Stomach (tissue), 4 donors: ENCODE data around the gene SEMA3A.

Experiments used
- EP300 ChIP-seq: sonication (generic); formaldehyde crosslinking; IDR thresholded peaks from one replicate; pipeline ENCODE4 v1.6.1; 2017; ENCODE audit warnings: antibody characterized with exemption
- POLR2A ChIP-seq, 4 donors: fragments of 450-650 bp; IDR thresholded peaks; one replicate each; pipeline ENCODE4 v1.6.1; 2016; ENCODE audit warnings: antibody characterized with exemption in 4 of 4, control low read depth in 2 of 4, mild to moderate bottlenecking in 1 of 4, moderate library complexity in 1 of 4
- POLR2AphosphoS5 ChIP-seq, 3 donors: sonication (generic); formaldehyde crosslinking; IDR thresholded peaks; one replicate each; pipeline ENCODE4 v1.6.1; 2016; ENCODE audit warnings: antibody characterized with exemption in 3 of 3
- TF ChIP-seq, protein P1 (sequence below), 7 experiments: fragments of 450-650 bp in 4 of 7; fragments of 200-600 bp in 3 of 7; sonication (generic) in 3 of 7; IDR thresholded peaks; one replicate each; pipeline ENCODE4 v1.5.1; 2016 to 2019; ENCODE audit warnings: antibody characterized with exemption in 7 of 7, control low read depth in 2 of 7, mild to moderate bottlenecking in 1 of 7

DNA sequence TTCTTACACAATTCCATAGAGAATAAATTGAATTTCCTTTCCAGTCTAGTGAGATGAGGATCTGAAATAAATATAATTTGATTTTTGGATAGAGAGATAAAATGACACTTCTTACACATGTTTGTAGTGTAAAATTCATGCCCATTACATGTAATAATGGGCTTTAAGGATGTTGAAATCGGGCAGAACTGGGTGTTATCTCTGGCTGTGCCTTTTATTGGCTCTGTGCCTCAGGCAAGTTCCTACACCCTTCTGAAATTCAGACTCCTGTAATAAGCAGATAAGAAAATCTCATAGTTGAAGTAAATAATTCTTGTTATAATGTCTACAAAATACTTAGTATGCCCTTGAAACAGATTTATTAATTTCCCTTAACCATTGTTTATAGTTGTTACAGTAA, 125.6 kb downstream of the SEMA3A start:
- TF ChIP-seq, protein P1, sequence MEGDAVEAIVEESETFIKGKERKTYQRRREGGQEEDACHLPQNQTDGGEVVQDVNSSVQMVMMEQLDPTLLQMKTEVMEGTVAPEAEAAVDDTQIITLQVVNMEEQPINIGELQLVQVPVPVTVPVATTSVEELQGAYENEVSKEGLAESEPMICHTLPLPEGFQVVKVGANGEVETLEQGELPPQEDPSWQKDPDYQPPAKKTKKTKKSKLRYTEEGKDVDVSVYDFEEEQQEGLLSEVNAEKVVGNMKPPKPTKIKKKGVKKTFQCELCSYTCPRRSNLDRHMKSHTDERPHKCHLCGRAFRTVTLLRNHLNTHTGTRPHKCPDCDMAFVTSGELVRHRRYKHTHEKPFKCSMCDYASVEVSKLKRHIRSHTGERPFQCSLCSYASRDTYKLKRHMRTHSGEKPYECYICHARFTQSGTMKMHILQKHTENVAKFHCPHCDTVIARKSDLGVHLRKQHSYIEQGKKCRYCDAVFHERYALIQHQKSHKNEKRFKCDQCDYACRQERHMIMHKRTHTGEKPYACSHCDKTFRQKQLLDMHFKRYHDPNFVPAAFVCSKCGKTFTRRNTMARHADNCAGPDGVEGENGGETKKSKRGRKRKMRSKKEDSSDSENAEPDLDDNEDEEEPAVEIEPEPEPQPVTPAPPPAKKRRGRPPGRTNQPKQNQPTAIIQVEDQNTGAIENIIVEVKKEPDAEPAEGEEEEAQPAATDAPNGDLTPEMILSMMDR (IDR thresholded peaks at IDR 0.05) = no peak
- TF ChIP-seq POLR2A (IDR thresholded peaks at IDR 0.05) = no peak
- TF ChIP-seq POLR2AphosphoS5 (IDR thresholded peaks at IDR 0.05) = no peak
- no peak for TF ChIP-seq EP300
